Ramos (cell line): ENCODE results near the gene SUMF1.

Experiments used
- in situ Hi-C: fragments of 300-500 bp; cut with MboI; formaldehyde crosslinking; loops from one replicate; pipeline ENCODE4 v1.14.3; 2022; ENCODE audit warnings: low sequenced_read_pairs; ENCODE audit not compliant: unreplicated experiment

Gene SUMF1

DNA sequence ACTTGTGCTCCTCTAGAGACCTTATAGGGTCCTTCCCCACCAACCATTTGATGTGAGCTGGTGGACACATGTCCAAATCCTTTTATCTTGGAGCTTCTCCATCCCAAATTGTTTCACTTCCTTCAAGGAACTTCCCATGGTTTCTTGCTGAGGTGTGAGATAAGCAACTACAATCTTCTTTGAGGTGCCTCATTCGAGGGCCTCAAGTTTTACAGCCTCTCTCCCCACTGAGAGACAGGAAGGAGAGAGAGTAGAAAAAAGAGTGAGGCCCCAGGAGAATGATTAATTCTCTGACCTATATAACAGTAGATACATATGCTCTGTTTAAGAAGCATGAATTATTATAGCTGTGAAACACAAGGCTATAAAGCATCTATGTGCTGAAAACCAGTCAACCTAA is 70.5 kb downstream of the SUMF1 start:
- in situ Hi-C loops: no loop called here

DNA sequence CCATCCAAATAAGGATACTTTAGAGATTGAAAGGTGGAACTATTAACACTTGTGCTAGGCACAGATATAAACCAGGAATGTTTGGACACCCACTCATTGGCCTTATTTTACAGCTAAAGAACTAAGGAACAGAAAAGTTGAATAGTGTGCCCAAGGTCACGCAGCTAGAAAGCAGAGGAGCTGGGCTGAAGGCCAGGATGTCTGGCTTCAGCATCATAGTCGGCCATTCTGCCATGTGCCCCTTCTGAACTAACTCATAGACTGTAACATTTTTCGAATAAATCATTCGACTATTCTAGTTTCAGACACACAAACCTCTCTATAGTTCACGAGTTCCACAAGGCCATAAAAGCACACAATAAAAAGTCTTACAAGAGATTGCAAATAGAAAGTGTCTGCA is 71.1 kb downstream of the SUMF1 start:
- in situ Hi-C loops: no loop called here

DNA sequence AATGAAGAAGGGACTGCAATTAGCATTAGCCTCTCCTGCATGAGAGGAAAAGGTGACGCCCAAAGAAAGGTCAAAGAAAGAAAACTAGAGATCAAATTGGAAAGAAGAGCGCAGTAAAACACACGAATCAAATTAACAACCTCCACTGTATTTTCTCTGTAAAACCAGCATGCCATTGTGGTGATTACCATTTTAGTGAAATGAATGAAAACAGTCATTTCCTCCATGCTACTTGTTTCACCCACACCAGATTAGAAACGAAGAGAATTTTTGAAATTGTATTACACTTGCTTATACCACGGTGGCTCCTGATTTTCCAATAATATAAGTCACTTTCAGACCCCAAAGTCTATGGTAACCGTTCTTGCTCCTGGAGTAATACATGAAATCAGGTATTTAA is 71.6 kb downstream of the SUMF1 start:
- in situ Hi-C loops: no loop called here

DNA sequence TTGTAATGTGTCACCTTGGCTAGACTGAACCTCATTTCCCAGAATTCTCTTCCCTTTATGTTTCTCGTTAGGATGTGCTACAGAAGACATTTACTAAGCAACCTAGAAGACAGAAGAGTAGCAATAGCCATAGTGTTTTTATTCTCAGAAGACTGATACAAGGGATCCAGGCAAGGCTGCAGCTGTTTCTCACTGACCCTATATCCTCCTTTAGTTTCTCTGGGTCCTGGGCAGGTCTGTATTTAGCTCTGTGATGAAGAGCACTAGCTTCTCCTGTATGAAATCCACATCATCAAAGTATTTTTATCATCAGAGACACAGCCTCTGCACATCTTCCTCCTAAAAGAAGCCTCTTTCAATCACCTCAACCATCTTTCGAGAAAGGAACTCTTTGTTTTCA is 72.5 kb downstream of the SUMF1 start:
- in situ Hi-C loops: no loop called here

DNA sequence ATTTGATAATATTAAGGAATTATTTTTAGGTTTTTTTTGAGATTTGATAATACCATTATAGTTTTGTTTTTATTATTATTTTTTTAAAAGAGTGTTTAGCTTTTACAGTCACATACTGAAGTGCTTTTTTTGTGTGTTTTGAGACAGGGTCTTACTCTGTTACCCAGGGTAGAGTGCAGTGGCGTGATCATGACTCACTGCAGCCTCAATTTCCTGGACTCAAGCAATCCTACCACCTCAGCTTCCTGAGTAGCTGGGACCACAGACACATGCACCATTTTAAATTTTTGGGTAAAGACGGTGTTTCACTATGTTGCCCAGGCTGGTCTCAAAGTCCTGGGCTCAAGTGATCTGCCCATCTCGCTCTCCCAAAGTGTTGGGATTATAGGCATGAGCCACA is 73.0 kb downstream of the SUMF1 start:
- in situ Hi-C loops: no loop called here

DNA sequence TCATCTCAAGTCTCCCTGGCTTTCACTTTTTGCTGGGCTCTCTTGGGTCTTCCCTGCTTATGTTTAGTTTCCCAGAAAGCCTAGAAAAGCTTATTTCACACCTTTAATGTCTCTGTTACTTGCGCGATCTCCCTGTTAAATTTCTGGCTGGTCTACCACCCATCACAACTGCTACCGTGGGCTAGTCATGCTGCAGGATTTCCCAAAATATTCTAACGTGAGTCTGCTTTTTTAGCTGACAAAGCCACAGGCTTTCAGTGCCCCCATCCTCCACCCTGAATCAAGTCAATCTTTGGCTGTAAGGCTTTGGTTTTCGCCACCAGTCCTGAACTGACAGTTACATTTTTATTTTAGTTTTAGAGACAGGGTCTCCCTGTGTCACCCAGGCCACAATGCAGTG is 74.1 kb downstream of the SUMF1 start:
- in situ Hi-C loops: no loop called here

DNA sequence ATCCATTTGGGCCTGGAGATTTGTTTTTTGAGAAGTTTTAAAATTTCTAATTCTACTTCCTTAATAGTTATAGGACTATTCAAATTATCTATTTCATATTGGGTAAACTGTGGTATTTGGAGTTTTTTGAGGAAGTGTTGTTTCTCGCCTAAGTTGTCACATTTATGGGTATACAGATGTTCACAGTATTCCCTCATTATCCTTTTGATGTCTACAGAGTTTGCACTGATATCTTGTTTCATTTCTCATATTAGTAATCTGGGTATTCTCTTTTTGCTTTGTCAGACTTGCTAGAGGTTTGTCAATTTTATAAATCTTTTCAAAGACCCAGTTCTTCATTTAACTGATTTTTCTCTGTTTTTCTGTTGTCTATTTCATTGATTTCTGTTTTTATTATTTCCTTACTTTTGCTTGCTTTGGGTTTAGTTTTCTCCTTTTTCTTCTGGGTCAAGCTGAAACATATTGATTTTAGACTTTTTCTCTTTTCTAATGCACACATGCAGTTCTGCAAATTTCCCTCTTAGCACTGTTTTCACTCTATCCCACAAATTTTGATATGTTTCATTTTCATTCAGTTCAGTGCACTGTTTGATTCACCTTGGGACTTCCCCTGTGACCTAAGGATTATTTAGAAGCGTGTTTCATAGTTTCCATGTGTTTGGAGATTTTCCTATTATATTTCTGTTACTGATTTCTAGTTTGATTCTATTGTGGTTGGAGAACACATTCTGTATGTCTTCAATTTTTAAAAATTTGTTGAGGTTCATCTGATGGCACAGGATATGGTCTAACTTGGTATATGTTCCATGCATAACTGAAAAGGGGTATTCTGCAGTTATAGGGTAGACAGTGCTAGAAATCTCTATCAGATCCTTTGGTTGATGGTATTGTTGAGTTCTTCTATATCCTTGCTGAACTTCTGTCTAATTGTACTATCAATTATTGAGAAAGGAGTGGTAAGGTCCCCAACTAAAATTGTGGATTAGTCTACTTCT is 79.6 kb downstream of the SUMF1 start:
- in situ Hi-C loops: no loop called here

DNA sequence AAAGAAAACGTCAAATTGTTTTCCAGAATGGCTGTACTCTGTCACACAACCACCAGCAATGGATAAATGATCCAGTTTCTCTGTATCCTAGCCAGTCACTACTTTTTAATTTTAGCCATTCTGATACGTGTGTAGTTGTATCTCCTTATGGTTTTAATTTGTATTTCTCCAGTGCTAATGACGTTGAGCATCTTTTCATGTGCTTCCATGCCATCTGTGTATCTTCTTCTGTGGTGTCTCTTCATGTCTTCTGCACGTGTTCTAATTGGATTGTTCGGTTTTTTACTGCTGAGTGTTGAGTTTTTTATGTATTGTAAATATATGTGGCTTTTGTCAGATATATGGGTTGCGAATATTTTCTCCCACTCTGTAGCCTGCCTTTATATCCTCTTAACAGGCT is 81.9 kb downstream of the SUMF1 start:
- in situ Hi-C loops: no loop called here

DNA sequence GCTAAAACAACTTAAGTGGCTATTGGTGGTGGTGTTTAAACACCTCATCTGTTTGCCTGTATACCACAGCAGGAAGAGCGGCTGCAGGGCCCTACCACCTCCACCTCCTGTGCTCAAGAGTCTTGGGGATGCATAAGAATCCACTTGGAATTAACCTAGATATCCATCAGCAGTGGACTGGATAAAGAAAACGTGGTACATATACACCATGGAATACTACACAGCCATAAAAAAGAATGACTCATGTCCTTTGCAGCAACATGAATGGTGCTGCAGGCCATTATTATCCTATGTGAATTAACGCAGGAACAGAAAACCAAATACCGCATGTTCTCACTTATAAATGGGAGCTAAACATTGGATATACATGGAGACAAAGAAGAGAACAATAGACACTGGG is 87.1 kb downstream of the SUMF1 start:
- in situ Hi-C loops: no loop called here

DNA sequence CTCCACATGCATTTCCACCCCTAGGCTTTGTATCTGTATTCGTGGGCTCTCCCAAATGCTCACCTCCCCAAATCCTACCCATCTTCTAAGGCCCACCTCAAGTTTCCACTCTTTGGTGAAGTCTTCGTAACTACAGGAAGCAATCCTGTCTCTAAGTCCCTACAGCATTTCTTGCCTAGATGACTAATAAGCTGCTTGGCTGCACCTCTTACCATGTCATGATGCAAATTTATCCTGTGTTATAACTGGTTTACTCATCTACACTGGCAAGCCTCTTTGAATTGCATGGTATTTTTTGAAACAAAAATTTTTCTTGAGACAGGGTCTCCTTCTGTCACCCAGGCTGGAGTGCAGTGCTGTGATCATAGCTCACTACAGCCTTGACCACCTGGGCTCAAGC is 90.6 kb downstream of the SUMF1 start:
- in situ Hi-C loops: no loop called here

DNA sequence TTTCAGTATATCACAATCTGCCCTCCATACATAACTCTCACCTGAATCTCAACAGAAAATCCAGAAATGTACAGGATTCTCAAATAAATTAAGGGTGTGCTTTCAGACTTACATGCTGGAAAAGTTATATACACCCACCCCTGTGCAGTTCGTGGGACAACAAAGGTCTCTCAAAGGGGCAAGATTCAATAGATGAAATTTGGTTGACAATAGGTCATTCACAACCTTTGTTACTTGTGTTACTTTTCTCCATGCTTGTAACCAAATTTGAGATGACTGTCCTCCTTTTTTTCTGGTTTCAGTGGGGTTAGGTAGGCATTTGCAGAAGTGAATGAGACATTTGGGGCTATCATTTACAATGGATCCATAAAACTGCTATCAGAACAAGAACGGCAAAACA is 91.2 kb downstream of the SUMF1 start:
- in situ Hi-C loops: no loop called here

DNA sequence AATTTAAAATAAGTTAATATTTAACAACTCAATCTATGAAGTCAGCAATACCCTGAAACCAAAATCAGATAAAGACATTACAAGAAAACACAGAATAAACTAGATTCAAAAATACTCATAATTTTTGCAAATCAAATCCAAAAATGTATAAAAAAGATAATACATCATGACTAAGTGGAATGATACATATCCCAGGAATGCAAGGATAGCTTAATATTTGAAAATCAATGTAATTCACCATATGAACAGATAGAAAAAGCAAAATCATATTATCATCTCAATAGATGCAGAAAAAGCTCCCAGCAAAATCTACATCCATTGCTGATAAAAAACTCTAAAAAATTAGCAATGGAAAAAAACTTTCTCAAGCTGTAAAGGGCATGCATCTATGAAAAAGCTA is 93.4 kb downstream of the SUMF1 start:
- in situ Hi-C loops: no loop called here

DNA sequence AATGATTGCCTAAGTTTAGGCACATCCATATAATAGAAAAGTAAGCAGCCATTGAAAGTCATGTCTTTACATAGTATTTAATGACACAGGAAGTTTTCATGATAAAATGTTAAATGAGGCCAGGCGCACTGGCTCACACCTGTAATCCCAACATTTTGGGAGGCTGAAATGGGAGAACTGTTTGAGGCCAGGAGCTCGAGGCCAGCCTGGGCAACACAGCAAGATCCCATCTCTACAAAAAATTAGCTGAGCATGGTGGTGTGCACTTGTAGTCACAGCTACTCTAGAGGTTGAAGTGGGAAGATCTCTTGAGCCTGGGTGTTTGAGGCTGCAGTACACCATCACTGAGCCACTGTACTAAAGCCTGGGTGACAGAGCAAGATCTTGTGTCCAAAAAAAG is 104.5 kb downstream of the SUMF1 start:
- in situ Hi-C loops: no loop called here

DNA sequence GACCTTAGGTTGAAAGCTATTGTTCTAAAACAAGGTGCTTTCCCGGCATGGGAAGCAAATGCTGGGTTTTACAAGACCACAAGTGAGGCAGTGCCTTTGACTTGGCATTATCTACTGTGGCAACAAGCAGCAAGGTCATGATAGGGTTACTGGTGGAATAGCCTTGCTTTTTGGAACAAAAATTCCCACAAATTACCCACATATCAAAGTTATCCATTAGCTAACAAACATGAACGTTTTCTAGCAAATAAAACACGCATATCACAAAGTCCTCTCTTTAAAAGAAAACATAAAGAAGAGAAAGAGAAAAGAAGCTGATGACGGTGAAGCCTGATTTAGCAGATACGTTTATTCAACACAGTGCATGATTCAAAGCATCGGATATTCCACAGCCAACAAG is 106.3 kb downstream of the SUMF1 start:
- in situ Hi-C loops: no loop called here

DNA sequence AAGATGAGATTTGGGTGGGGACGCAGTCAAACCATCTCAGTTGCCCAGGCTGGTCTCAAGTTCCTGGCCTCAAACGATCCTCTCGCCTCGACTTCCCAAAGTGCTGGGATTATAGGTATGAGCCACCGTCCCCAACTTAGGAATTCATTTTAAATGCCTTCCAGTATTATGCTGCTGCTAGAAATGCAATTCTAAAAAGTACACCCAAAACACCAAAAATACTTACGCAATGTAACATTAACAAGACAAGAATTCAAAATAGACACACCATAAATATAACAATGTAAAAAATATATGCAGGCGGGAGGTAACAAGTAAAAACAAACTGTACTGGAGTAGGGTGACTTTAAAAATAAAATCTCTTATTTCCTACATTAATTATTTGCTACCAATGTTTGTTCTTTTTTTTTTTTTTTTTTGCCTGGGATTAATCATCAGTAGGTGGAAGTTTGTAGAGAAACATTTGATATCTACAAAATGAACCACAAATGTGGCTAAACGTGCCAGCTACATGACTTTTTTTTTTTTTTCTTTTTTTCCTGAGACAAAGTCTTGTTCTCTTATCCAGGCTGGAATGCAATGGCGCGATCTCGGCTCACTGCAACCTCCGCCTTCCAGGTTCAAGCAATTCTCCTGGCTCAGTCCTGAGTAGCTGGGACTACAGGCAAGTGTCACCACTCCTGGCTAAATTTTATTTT is 107.1 kb downstream of the SUMF1 start:
- in situ Hi-C loops: no loop called here

DNA sequence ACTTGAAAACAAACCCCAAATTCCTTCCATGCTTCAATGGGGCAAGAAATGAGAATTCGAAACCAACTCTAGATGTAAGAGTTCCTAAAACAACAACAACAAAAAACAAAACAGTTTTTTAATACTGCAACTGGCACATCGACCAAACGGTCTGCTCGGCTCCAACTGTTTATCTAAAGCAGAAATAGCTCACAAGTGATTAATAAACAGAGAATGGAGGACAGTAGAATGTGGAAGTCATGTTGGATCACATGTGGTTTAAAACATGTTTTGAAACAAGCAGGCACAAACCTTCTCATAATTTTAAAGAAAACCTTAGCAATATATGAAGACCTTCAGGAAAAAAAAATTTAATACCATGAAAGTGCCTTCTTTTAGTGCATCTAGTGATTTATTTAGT is 108.8 kb downstream of the SUMF1 start:
- in situ Hi-C loops: no loop called here

DNA sequence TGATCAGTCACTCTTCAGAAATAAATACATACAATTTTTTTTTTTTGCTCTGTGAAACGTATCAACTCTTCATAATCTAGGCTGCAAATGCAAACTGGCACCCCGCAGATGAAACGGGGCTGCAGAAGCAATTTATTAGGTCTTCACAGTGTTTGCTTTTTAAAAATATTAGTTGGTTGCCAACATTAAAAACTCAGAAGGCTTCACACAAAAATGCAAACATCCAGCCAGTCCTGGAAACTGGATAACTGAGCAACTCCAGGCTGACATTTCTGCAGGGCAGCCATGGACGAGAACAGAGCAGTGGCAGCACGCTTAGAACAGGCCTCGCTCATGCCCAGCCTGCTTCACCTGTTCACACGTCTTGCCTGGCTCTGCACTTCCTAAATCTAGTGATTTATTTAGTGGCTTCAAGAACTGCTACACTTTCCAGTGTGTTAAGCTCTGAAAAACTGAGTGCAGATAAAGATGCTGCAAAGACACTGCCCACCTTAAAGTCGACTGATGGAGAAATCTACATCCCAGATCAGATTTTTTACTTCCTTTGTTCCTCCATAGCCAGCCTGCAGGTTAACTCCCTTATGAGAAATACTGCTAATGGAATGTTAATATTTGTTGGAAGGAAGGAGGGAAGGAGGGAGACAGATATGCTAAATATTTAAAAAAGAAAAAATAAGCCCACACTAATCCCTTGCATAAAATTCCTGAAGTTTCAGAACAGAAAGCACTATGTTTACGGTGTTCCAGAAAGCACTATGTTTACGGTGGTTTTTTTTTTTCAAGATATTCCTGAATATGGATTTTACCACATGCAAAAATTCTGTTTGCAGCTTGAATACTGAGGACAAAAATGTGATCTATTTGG is 110.3 kb downstream of the SUMF1 start:
- in situ Hi-C loops: no loop called here

DNA sequence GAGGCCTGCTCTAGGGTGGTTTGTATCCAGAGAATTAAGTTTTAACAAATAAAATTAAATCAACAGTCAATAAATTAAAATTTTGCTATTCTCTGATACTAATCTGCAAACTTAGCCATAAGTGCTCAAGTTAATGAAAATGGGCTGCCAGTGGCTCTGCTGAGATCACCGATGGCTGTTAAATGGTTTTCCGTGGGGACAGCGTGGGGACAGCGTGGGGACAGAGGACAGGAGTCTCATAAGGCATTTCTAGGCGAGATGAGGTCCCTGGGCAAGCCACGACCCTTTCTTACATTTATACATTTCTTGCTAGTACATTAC is 110.9 kb downstream of the SUMF1 start:
- in situ Hi-C loops: no loop called here

DNA sequence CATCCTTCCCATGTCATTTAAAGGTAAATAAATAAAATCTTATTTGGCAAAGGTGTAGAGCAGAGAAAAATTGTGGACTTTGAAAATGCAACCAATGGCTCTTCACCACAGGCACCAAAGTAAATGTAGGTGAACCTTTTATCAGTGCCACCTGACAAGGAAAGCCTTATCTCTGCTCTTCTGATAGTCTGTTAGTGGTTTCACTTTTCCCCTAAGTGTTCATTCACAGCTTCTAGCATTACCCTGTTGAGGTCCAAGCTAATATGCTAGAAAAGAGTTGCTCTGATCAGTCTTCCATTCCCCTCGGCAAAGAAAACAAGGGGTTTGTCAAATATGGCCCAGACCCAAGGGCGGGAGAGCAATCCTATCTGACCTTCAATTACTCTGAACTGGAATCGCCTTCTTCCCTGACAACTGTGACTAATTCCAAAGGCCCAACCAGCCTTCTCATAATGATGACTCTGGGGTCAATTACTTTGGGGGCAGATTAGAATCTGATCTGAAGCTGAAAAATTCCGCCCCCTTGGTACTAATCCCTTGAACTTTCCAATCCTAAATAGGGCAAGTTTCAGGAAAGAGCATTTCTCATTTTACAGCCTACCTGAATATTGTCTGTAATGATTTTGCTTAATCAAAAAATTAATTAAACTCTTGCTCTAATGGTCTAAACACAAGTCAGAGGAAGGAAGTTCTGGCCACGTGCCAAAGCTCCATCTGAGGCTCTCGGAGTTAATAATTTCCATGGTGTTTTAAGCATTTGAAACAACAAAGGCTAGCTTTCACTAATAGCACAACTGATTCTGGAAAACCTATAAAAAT is 111.5 kb downstream of the SUMF1 start:
- in situ Hi-C loops: no loop called here

DNA sequence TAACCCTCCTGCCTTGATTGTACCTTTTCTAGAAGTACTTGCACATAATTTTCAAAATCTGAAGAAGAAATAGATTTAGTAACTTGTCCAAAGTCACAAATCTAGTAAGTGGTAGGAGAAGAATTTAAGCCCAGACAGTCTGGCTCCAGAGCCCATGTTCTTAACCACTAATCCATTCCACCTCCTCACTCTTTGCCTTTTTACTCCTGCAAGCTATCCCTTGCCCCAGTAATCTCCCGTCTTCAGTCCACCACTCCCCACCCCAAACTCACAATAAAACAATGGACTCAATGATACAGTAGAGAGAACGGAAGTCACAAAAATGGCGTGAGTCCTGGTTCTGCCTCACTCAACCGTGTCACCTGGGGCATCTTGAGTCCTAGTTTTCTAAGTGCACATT is 115.2 kb downstream of the SUMF1 start:
- in situ Hi-C loops: loop anchor here (5.0 kb wide), 1 partner anchor 280 kb away; no protein-coding TSS in a partner anchor
